ENCODE measurements around the gene SDCBP2. TPM values are rescaled to one million over a fixed set of nuclear protein-coding genes. Genes with fewer than 3 reads are reported as not detected.

Gene SDCBP2
- total and polyA plus RNA-seq, 2 of the 13 experiments (the other 11 are each of a cell fraction or from before 2014, with no cell fraction given), result 1.2 to 2.4 TPM

DNA sequence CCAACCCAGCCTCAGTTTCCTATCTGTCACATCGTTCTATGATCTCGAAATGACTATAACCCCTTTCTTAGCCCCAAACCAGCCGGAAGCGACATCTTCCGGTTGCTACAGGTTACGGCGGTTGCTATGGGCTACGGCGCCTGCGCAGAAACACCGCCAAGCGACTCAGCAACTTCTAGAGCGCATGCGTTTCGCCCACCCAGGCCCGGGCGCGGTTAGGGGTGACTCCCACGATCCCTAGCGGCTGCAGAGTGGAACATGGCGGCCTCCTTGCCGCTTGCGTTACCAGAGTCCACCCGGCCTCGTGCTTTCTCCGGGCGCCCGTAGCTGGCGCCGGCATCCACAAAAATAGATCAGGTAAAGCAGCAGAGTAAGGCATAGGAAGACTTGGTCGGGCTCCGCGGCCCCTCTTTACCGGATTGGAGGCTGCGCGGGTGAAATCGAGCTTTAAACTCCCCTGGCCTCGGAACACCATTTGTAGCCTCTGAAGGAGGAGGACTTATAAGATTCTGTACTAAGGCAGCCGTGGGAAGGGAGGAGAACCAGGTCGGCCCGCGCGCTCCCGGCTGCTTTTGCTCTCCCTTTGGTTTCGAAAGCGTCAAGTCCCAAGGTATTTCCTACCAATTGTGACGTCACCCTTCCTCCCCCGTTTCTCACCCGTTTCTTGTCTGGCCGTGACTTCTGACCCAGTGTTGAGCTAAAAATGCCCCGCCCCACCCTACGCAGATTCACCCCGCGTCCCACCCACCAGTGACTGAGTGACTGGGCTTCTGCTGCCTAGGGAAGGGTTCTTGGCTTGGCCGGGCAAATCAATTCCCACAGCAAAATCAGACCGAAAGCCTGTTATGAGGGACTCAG lies 3.5 kb downstream of the SDCBP2 start (continued):
- TF ChIP-seq, protein P1, sequence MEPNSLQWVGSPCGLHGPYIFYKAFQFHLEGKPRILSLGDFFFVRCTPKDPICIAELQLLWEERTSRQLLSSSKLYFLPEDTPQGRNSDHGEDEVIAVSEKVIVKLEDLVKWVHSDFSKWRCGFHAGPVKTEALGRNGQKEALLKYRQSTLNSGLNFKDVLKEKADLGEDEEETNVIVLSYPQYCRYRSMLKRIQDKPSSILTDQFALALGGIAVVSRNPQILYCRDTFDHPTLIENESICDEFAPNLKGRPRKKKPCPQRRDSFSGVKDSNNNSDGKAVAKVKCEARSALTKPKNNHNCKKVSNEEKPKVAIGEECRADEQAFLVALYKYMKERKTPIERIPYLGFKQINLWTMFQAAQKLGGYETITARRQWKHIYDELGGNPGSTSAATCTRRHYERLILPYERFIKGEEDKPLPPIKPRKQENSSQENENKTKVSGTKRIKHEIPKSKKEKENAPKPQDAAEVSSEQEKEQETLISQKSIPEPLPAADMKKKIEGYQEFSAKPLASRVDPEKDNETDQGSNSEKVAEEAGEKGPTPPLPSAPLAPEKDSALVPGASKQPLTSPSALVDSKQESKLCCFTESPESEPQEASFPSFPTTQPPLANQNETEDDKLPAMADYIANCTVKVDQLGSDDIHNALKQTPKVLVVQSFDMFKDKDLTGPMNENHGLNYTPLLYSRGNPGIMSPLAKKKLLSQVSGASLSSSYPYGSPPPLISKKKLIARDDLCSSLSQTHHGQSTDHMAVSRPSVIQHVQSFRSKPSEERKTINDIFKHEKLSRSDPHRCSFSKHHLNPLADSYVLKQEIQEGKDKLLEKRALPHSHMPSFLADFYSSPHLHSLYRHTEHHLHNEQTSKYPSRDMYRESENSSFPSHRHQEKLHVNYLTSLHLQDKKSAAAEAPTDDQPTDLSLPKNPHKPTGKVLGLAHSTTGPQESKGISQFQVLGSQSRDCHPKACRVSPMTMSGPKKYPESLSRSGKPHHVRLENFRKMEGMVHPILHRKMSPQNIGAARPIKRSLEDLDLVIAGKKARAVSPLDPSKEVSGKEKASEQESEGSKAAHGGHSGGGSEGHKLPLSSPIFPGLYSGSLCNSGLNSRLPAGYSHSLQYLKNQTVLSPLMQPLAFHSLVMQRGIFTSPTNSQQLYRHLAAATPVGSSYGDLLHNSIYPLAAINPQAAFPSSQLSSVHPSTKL (CRISPR knock-in tag; IDR thresholded peaks at IDR 0.05), result peak; percentile 64
- TF ChIP-seq ZNF616 (CRISPR knock-in tag; IDR thresholded peaks at IDR 0.05; ENCODE audit: low read depth), result peak; percentile 3; the same call in 1 of the 2 replicates
- peak; percentile 97 for TF ChIP-seq ZNF619 (CRISPR knock-in tag; IDR thresholded peaks at IDR 0.05)
- TF ChIP-seq U2AF1 (optimal IDR thresholded peaks at IDR 0.05; ENCODE audit: low read depth, low read length), result peak; percentile 82
- TF ChIP-seq GATAD1 (CRISPR knock-in tag; IDR thresholded peaks at IDR 0.05), result peak; percentile 91
- no peak for TF ChIP-seq TEAD2 (CRISPR knock-in tag; IDR thresholded peaks at IDR 0.05)
- TF ChIP-seq ZNF124 (CRISPR knock-in tag; IDR thresholded peaks at IDR 0.05), result peak; percentile 91
- TF ChIP-seq ZNF160 (CRISPR knock-in tag; IDR thresholded peaks at IDR 0.05), result peak; percentile 54; the same call in 1 of the 2 replicates
- peak; percentile 20; the same call in 1 of the 2 replicates for TF ChIP-seq ZNF749 (CRISPR knock-in tag; IDR thresholded peaks at IDR 0.05; ENCODE audit: borderline replicate concordance)
- peak; percentile 89 for TF ChIP-seq ZNF274 (CRISPR knock-in tag; IDR thresholded peaks at IDR 0.05)
- TF ChIP-seq, protein P2, sequence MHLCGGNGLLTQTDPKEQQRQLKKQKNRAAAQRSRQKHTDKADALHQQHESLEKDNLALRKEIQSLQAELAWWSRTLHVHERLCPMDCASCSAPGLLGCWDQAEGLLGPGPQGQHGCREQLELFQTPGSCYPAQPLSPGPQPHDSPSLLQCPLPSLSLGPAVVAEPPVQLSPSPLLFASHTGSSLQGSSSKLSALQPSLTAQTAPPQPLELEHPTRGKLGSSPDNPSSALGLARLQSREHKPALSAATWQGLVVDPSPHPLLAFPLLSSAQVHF (CRISPR knock-in tag; IDR thresholded peaks at IDR 0.05), result no peak
- peak; percentile 89 for TF ChIP-seq MEIS1 (CRISPR knock-in tag; IDR thresholded peaks at IDR 0.05; ENCODE audit: borderline replicate concordance)
- TF ChIP-seq, protein P3, sequence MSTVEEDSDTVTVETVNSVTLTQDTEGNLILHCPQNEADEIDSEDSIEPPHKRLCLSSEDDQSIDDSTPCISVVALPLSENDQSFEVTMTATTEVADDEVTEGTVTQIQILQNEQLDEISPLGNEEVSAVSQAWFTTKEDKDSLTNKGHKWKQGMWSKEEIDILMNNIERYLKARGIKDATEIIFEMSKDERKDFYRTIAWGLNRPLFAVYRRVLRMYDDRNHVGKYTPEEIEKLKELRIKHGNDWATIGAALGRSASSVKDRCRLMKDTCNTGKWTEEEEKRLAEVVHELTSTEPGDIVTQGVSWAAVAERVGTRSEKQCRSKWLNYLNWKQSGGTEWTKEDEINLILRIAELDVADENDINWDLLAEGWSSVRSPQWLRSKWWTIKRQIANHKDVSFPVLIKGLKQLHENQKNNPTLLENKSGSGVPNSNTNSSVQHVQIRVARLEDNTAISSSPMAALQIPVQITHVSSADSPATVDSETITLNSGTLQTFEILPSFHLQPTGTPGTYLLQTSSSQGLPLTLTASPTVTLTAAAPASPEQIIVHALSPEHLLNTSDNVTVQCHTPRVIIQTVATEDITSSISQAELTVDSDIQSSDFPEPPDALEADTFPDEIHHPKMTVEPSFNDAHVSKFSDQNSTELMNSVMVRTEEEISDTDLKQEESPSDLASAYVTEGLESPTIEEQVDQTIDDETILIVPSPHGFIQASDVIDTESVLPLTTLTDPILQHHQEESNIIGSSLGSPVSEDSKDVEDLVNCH (CRISPR knock-in tag; IDR thresholded peaks at IDR 0.05), result peak; percentile 77; the same call in 1 of the 2 replicates
- TF ChIP-seq NAIF1 (CRISPR knock-in tag; IDR thresholded peaks at IDR 0.05; ENCODE audit: borderline replicate concordance), result peak; percentile 76; the same call in 1 of the 2 replicates
- peak; percentile 86 for TF ChIP-seq NFRKB (IDR thresholded peaks at IDR 0.05)
- TF ChIP-seq ETV6 (CRISPR knock-in tag; conservative IDR thresholded peaks at IDR 0.05), result peak; percentile 91
- TF ChIP-seq, protein P4, sequence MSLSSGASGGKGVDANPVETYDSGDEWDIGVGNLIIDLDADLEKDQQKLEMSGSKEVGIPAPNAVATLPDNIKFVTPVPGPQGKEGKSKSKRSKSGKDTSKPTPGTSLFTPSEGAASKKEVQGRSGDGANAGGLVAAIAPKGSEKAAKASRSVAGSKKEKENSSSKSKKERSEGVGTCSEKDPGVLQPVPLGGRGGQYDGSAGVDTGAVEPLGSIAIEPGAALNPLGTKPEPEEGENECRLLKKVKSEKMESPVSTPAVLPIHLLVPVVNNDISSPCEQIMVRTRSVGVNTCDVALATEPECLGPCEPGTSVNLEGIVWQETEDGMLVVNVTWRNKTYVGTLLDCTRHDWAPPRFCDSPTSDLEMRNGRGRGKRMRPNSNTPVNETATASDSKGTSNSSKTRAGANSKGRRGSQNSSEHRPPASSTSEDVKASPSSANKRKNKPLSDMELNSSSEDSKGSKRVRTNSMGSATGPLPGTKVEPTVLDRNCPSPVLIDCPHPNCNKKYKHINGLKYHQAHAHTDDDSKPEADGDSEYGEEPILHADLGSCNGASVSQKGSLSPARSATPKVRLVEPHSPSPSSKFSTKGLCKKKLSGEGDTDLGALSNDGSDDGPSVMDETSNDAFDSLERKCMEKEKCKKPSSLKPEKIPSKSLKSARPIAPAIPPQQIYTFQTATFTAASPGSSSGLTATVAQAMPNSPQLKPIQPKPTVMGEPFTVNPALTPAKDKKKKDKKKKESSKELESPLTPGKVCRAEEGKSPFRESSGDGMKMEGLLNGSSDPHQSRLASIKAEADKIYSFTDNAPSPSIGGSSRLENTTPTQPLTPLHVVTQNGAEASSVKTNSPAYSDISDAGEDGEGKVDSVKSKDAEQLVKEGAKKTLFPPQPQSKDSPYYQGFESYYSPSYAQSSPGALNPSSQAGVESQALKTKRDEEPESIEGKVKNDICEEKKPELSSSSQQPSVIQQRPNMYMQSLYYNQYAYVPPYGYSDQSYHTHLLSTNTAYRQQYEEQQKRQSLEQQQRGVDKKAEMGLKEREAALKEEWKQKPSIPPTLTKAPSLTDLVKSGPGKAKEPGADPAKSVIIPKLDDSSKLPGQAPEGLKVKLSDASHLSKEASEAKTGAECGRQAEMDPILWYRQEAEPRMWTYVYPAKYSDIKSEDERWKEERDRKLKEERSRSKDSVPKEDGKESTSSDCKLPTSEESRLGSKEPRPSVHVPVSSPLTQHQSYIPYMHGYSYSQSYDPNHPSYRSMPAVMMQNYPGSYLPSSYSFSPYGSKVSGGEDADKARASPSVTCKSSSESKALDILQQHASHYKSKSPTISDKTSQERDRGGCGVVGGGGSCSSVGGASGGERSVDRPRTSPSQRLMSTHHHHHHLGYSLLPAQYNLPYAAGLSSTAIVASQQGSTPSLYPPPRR (CRISPR knock-in tag; IDR thresholded peaks at IDR 0.05; ENCODE audit: borderline replicate concordance), result peak; percentile 50; the same call in 1 of the 2 replicates
